ENCODE data around the gene NOTCH3.

Gene NOTCH3

DNA sequence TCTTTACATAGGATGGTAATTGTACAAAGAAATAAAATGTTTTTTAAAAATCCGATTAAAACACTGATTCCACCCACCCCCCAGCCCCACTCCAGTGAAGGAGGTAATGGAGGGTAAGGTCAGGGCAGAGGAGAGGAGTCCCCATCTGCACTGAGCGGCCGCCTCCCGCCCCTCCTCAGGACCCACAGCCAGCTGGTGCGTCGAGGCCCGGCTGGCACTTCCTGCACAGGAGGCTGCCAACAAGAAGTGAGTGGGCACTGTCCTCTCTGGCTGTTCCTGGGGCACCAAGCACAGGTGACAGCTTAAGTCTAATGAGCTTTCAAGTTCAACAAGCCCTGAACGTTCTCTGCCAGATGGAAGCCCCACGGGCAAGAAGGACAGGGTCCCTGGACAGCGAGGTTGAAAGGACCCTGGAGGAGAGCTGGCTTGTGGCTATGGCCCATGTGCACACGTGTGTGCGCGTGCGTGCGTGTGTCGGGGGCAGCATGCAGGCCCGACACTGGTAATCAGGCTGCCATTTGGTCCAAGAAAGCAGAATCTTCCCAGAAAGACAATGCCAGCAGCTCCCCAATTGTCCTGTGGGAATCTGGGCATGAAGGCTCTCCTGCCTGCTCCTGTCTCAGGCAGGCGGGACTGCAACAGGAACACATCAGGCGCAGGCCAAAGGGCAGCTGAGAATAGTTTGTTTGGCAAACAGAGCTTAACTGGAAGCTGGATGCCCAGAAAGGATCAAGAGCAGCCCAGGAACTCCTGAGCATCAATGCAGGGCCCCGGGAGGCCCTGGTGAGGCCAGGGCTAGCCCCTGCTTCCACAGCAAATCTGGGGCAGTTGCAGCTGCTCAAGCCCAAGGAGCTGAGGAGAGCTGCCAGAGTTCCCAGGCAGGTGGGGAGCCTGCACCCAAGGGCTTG, 46.6 kb upstream of the NOTCH3 start:
- no peak for DNase-seq (ENCODE audit: low spot score)

DNA sequence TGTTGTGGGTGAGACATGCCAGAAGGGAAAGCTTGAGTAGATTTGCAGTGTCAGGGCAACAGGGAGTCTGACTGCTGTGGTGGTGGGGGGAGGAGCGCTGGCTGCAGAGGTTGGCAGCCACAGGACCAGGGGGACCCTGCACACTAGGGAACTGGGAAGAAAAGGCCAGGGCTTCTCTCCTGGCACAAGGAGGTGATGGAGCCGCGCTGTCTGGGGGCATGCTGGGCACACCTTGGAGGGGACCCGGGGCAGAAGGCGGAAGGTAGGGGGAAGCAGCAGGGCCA, 45.3 kb upstream of the NOTCH3 start:
- DNase-seq (ENCODE audit: low spot score): no peak
- TF ChIP-seq, protein P1, sequence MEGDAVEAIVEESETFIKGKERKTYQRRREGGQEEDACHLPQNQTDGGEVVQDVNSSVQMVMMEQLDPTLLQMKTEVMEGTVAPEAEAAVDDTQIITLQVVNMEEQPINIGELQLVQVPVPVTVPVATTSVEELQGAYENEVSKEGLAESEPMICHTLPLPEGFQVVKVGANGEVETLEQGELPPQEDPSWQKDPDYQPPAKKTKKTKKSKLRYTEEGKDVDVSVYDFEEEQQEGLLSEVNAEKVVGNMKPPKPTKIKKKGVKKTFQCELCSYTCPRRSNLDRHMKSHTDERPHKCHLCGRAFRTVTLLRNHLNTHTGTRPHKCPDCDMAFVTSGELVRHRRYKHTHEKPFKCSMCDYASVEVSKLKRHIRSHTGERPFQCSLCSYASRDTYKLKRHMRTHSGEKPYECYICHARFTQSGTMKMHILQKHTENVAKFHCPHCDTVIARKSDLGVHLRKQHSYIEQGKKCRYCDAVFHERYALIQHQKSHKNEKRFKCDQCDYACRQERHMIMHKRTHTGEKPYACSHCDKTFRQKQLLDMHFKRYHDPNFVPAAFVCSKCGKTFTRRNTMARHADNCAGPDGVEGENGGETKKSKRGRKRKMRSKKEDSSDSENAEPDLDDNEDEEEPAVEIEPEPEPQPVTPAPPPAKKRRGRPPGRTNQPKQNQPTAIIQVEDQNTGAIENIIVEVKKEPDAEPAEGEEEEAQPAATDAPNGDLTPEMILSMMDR (IDR thresholded peaks at IDR 0.05; ENCODE audit: extremely low read depth, missing control alignments): no peak

More for the DNA sequence above, 46.6 kb upstream of the NOTCH3 start:
- TF ChIP-seq, protein P1 (IDR thresholded peaks at IDR 0.05; ENCODE audit: extremely low read depth, missing control alignments): no peak

DNA sequence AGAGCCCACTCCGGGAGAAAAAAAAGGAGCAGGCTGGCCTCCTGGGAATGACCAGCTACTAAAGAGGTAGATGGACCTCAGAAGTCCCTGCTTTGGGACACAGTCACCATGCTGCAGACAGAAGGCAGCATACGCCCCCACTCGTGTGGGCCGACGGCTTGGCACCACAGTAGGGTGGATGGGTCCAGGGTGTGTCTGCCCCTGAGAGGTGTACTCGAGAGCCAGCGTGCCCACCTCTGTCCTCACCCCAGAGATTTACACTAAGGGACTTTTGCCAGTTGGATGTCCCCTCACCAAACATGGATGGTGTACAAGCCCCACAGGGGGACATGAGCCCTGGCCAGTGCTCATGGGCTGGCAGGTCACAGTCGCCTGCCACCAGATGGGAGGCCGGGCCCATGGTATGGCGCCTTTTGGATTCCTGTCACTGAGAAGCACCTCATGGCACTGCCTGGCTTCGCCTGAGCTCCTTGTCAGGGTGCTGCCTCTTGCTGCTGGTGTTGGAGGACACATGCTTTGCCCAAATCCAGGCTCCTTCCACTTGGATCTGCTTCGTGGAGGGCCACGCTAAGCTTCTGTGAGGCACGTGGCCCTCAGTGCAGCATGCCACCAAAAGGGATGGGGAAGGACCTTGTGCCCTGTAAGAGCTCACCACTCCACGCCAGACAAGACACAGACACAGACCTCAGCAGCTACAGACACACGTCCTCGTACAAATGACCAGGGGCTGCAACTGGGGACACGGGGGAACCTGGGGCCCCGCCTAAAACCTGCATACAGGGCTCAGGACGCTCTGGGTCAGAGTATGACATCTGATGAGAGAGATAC, 44.8 kb upstream of the NOTCH3 start:
- no peak for DNase-seq (ENCODE audit: low spot score)
- TF ChIP-seq, protein P1 (IDR thresholded peaks at IDR 0.05; ENCODE audit: extremely low read depth, missing control alignments): no peak

DNA sequence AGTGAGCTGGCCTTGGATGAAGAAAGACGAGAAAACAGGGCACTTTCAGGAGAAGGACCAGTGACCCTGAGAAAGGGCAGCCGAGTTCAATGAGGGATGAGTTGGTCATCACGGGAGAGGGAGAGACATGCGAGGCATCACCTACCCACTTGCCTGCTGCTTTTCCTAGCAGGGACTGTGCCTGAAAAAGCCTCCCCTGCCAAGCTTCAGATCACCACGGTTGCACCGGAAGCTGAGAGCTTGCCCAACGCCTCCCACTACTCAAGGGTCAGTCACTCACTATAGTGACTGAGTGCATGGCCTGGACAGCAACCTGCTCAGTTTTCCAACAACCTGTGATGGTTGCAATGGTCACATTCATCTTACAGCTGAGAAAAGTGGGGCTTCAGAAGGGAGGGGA, 44.0 kb upstream of the NOTCH3 start:
- DNase-seq (ENCODE audit: low spot score): no peak
- TF ChIP-seq, protein P1 (IDR thresholded peaks at IDR 0.05; ENCODE audit: extremely low read depth, missing control alignments): no peak

DNA sequence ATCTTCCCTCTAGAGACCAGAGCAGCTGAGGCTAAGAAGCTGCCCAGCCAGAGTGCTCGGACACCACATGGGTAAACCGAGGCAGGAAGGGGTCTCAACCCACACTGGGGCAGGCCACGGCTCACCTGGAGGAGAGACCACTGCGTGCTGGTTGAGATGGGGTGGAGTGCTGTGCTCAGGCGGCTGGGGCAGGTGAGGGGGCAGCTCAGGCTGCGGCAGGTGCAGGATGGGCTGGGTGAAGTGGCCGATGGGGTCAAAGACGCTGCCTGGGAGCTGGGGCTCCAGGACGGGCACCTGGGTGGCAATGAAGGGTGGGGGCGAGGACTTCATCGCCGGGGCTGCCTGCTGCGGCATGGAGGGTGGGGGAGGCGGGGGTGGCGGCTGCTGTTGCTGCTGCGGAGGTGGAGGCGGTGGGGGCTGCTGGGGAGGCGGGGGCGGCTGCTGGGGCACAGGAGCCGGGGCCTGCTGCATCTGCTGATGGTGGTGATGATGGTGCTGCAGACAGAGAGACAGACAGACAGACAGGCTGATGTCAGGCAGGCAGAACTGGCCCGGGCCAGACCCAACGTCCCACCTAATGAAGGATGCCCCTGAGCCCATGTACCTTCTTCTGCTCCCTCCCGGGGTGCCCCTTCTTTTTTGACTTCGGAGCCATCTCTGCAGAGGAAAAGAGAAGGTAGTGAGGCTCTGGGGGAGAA, 43.5 kb upstream of the NOTCH3 start:
- DNase-seq (ENCODE audit: low spot score): no peak
- TF ChIP-seq, protein P1 (IDR thresholded peaks at IDR 0.05; ENCODE audit: extremely low read depth, missing control alignments): no peak

DNA sequence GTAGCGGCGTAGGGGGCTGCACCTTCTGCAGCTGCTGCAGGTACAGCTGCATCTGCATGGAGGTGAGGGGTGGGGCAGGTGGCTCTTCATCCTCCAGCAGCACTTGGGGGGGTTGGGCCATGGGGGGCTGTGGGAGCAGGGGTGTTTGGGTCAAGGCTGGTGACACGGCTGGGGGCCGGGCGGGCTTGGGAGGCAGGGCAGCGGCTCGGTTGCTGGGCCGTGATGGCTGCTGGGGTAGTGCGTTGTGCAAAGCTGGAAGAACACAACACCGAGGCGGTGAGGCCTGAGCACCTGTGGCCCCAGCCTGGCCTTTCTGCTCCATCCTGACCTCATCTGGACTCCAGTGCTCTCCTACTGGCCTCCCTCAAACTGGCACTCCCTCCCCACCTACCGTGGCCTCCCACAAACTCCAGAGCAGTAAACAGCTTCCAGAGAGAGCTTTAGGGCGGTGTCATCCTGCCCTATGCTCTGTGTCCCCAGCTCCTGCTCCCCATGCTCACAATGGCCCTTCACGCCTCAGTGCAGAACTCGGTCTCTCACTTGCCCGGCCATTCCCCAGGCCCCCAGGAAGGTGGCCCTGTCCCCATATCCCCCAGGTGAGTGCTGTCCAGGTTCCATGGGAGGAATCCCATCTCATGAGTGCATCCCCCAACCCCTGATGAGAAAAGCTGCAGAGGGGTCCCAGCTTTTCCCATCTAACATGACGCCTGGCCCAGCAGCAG, 42.6 kb upstream of the NOTCH3 start:
- TF ChIP-seq, protein P1 (IDR thresholded peaks at IDR 0.05; ENCODE audit: extremely low read depth, missing control alignments): no peak

More for the DNA sequence above, 42.6 kb upstream of the NOTCH3 start:
- DNase-seq (ENCODE audit: low spot score): no peak

Data from GM20000 (cell line).